Sigmoid colon (tissue), 7 donors: ENCODE measurements around the gene SLAMF6. TPM values are rescaled to one million over a fixed set of nuclear protein-coding genes. Genes with fewer than 3 reads are reported as not detected.

Experiments
- DNase-seq: peaks from one replicate; pipeline ENCODE4 v3.0.0-alpha.2; 2019
- H3K27ac ChIP-seq, 4 donors: fragments of 200-600 bp; sonication (generic); one replicate each; pipeline ENCODE4 v1.5.1; 2016 to 2019; ENCODE audit warnings: mild to moderate bottlenecking in 1 of 4
- H3K27me3 ChIP-seq, 3 donors: fragments of 200-600 bp; sonication (generic); one replicate each; pipeline ENCODE4 v1.5.1; 2019; ENCODE audit warnings: mild to moderate bottlenecking in 1 of 3
- H3K36me3 ChIP-seq, 4 donors: fragments of 200-600 bp; sonication (generic); one replicate each; pipeline ENCODE4 v1.5.1; 2016 to 2019
- H3K4me1 ChIP-seq, 4 donors: fragments of 200-600 bp; sonication (generic); one replicate each; pipeline ENCODE4 v1.5.1; 2017 to 2019
- H3K4me3 ChIP-seq, 4 donors: fragments of 200-600 bp; sonication (generic); one replicate each; pipeline ENCODE4 v1.5.1; 2017 to 2019; ENCODE audit warnings: mild to moderate bottlenecking in 2 of 4, moderate library complexity in 1 of 4
- H3K9me3 ChIP-seq, 4 donors: fragments of 200-600 bp in 3 of 4; sonication (generic) in 3 of 4; one replicate each; pipeline versions ENCODE4 v1.5.1 to v1.6.1; 2013 to 2019
- EP300 ChIP-seq, 4 donors: sonication (generic); formaldehyde crosslinking; IDR thresholded peaks; one replicate each; pipeline ENCODE4 v1.6.1; 2017; ENCODE audit warnings: antibody characterized with exemption in 4 of 4
- POLR2A ChIP-seq, 2 donors: fragments of 450-650 bp; IDR thresholded peaks; one replicate each; pipeline ENCODE4 v1.6.1; 2016; ENCODE audit warnings: antibody characterized with exemption in 2 of 2, mild to moderate bottlenecking in 2 of 2, moderate library complexity in 2 of 2
- POLR2AphosphoS5 ChIP-seq, 4 donors: sonication (generic); formaldehyde crosslinking; IDR thresholded peaks; one replicate each; pipeline ENCODE4 v1.6.1; 2017; ENCODE audit warnings: antibody characterized with exemption in 4 of 4
- WGBS, 2 donors: extraction: QIAGEN DNeasy Blood & Tissue Kit; methylation state at CpG; one replicate each; pipeline ENCODE4 v1.1.7; 2013; 5-methylcytosine and 5-hydroxymethylcytosine counted together
- intact Hi-C: fragments of 100-400 bp; cut with DNase I; formaldehyde crosslinking; loops from one replicate; pipeline ENCODE4 v1.15.1; 2023
- polyA plus RNA-seq, 3 donors: library from polyadenylated mRNA; stranded (reverse); fragments of 200-250 nt; gene quantifications; one replicate each; pipeline ENCODE4 v1.2.3, GENCODE V29; 2013
- total RNA-seq, 4 donors: library from RNA; depleted of rRNA; stranded (reverse); fragments of >200 nt; gene quantifications; one replicate each; pipeline ENCODE4 v1.1.0, GENCODE V29; 2016
- TF ChIP-seq, protein P1 (sequence below), 4 experiments: fragments of 450-650 bp in 3 of 4; fragments of 200-600 bp in 1 of 4; IDR thresholded peaks; one replicate each; pipeline ENCODE4 v1.5.1; 2016 to 2019; ENCODE audit warnings: antibody characterized with exemption in 4 of 4, mild to moderate bottlenecking in 3 of 4, moderate library complexity in 2 of 4
- donor health status: healthy with polysubstance abuse.
- donor health status: Bipolar disorder and iron deficiency.
- donor health status: healthy.

Gene SLAMF6
- total and polyA plus RNA-seq, 7 donors: 0.41 to 15.2 (median 1.1) TPM; not detected in 1

DNA sequence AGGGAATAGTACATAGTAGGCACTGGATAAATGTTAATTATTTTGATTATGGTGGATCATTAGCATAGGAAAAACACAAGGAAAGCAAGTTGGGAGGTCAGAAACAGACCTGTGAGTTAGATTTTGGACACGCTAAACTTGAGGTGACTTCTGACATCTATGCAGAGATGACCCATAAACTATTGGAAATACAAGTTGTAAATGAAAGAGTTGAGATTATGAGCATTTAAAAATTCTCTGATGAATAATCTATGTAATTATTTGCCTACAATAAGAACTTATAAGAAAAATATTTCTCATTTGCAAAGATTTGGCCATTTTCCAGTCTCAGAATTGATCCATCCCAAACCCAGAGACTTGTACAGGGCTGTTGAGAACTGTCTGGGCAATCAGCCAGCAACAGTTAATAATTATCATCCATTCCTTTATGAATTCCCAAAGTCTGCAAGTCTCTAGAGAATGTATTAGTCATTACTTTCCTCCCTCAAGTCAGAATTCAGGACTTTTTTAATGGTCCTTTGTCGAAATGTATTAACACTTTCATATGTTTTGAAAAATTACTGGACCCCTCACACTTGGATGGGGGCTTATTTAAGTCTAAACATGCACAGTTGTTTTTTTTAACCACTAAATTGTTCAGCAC, 19.4 kb upstream of the SLAMF6 start:
- Histone ChIP-seq H3K27ac (no peak overlapping the region), H3K27me3 (no peaks in the 10 kb centered on the region), H3K4me1 (no peaks in the 10 kb centered on the region), H3K4me3 (no peak overlapping the region), H3K36me3 (no peaks in the 10 kb centered on the region), H3K9me3 (no peaks in the 10 kb centered on the region)
- 0 to 44% methylated on average over 2 of the region's 2 CpGs for whole genome bisulfite sequencing, 2 donors
- no peak for TF ChIP-seq EP300 (IDR thresholded peaks at IDR 0.05)
- no peak for TF ChIP-seq POLR2AphosphoS5 (IDR thresholded peaks at IDR 0.05)
- TF ChIP-seq, protein P1, sequence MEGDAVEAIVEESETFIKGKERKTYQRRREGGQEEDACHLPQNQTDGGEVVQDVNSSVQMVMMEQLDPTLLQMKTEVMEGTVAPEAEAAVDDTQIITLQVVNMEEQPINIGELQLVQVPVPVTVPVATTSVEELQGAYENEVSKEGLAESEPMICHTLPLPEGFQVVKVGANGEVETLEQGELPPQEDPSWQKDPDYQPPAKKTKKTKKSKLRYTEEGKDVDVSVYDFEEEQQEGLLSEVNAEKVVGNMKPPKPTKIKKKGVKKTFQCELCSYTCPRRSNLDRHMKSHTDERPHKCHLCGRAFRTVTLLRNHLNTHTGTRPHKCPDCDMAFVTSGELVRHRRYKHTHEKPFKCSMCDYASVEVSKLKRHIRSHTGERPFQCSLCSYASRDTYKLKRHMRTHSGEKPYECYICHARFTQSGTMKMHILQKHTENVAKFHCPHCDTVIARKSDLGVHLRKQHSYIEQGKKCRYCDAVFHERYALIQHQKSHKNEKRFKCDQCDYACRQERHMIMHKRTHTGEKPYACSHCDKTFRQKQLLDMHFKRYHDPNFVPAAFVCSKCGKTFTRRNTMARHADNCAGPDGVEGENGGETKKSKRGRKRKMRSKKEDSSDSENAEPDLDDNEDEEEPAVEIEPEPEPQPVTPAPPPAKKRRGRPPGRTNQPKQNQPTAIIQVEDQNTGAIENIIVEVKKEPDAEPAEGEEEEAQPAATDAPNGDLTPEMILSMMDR (IDR thresholded peaks at IDR 0.05): no peak
- TF ChIP-seq POLR2A (IDR thresholded peaks at IDR 0.05): no peak
- intact Hi-C loops: no loop called here
- no peak for DNase-seq

DNA sequence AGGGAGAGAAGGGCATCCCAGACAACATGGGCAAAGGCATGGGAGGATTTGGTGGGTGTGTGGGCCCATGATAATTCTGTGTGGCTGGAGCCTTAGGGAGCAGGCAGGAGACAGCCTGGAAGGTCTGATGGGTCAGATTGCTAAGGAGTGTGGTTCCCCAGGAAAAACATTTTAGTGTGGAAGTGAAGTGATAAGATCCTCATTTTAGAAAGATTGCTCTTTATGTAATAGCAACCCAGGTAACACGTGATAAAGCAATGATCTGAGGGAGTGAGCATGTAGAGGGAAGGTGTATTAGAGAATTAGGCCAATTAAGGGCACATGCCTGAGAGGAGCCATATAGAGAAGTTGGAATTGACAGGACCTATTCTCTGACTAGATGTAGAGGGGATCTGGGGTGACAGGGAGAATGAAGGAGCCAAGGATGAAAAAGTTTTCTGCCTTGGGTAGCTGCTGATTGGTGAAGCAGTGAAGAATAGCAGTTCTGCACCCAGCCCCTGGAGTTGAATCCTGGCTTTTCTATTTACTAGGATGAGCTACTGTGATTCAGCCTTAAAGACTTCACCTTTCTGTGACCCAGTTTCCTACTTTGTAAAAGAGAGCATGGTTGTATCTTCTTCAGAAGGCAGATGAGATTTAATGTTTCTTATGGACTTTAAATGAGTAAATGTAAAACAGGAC, 18.7 kb upstream of the SLAMF6 start:
- intact Hi-C loops: no loop called here
- Histone ChIP-seq H3K4me1 (no peaks in the 10 kb centered on the region), H3K27me3 (no peaks in the 10 kb centered on the region), H3K36me3 (no peaks in the 10 kb centered on the region), H3K4me3 (no peak overlapping the region), H3K27ac (no peak overlapping the region), H3K9me3 (peaks cover 0 to 3% (median 0%) of the 10 kb centered on the region in 4 donors)
- TF ChIP-seq POLR2A (IDR thresholded peaks at IDR 0.05): no peak
- TF ChIP-seq POLR2AphosphoS5 (IDR thresholded peaks at IDR 0.05): no peak
- TF ChIP-seq, protein P1 (IDR thresholded peaks at IDR 0.05): no peak
- no peak for TF ChIP-seq EP300 (IDR thresholded peaks at IDR 0.05)
- WGBS, 2 donors: 13 to 54% methylated on average over 1 of the region's 1 CpG
- no peak for DNase-seq

DNA sequence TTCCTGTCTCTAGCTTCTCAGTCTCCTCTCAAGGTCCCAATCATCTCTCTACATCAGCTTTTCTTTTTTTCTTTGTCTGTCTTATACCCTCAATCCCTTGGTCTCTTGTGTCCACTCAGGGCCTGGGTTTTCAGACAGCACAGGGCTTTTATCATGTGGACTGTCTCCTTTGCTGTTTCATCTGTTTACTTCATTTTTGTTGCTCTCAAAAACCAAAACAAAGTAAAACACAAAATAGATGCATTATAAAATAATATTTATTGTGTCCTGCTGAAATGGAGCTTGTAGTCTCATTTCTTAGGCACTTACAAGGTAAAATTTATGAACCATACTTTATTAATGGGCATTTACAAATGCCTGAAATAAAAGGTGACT, 17.8 kb upstream of the SLAMF6 start:
- Histone ChIP-seq H3K9me3 (peaks cover 0 to 3% (median 0%) of the 10 kb centered on the region in 4 donors), H3K27ac (no peak overlapping the region), H3K27me3 (no peaks in the 10 kb centered on the region), H3K4me1 (no peaks in the 10 kb centered on the region), H3K36me3 (no peaks in the 10 kb centered on the region), H3K4me3 (no peak overlapping the region)
- TF ChIP-seq POLR2A (IDR thresholded peaks at IDR 0.05) (no peak), EP300 (IDR thresholded peaks at IDR 0.05) (no peak), POLR2AphosphoS5 (IDR thresholded peaks at IDR 0.05) (no peak)
- TF ChIP-seq, protein P1 (IDR thresholded peaks at IDR 0.05): no peak
- no peak for DNase-seq
- intact Hi-C loops: no loop called here

DNA sequence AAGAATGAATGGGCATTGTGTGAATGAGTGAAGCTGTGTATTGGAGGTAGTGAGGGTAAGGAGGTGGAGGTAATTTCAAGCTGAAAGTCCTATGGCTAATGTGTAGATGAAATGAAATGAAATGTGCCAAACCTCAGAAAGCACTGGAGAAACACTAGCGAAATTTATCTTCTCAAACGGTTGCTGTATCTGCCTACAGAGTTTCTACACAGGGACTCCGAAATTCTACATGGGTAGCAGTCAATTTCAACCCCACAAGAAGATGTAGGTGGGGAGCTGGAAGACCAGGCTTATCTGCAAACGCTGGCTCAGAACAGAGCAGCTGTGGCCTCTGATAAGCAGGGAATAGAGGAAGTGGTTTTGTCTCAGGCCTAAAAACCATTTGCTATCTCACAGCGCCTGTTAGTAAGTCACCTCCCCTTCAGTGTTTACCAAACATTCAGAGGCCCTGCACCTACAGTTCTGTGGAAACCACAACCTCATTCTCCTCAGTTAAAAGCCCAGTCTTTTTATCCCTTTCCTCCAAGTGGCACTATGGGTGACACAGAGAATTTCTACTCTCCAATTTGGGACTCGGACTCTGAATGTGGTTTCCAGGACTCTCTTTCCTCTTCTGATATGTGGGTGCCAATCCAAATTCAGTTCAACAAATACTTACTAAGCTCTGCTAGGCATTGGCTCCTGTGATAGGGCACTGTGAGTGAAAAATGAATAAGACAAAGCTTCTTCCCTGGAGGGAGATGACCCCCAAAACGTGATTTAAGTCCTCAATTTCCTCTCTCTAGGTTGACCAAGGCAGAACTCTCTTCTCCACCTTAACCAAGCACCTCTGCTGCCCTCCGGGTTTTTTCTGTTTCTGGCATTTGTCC, 17.2 kb upstream of the SLAMF6 start:
- DNase-seq: no peak
- Histone ChIP-seq H3K9me3 (peaks cover 0 to 4% (median 0%) of the 10 kb centered on the region in 4 donors), H3K4me3 (no peak overlapping the region), H3K36me3 (no peaks in the 10 kb centered on the region), H3K27me3 (no peaks in the 10 kb centered on the region), H3K4me1 (no peaks in the 10 kb centered on the region), H3K27ac (no peak overlapping the region)
- WGBS, 2 donors: 7 to 22% methylated on average over 8 of the region's 8 CpGs
- TF ChIP-seq EP300 (IDR thresholded peaks at IDR 0.05) (no peak), POLR2A (IDR thresholded peaks at IDR 0.05) (no peak), POLR2AphosphoS5 (IDR thresholded peaks at IDR 0.05) (no peak)
- TF ChIP-seq, protein P1 (IDR thresholded peaks at IDR 0.05): no peak
- intact Hi-C loops: no loop called here
